ENCODE data around the gene PLEKHH2.
"Not testable (repeated sequence)": the region's sequence is repeated elsewhere in the genome, so short reads cannot be mapped to it uniquely, and the experiment has no call there.

DNA sequence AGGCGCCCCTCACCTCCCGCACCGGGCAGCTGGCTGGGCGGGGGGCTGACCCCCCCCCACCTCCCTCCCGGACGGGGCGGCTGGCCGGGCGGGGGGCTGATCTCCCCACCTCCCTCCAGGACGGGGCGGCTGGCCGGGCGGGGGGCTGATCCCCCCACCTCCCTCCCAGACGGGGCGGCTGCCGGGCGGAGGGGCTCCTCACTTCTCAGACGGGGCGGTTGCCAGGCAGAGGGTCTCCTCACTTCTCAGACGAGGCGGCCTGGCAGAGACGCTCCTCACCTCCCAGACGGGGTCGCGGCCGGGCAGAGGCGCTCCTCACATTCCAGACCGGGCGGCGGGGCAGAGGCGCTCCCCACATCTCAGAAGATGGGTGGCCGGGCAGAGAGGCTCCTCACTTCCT lies 40.7 kb downstream of the PLEKHH2 start:
- TF ChIP-seq, protein P1, sequence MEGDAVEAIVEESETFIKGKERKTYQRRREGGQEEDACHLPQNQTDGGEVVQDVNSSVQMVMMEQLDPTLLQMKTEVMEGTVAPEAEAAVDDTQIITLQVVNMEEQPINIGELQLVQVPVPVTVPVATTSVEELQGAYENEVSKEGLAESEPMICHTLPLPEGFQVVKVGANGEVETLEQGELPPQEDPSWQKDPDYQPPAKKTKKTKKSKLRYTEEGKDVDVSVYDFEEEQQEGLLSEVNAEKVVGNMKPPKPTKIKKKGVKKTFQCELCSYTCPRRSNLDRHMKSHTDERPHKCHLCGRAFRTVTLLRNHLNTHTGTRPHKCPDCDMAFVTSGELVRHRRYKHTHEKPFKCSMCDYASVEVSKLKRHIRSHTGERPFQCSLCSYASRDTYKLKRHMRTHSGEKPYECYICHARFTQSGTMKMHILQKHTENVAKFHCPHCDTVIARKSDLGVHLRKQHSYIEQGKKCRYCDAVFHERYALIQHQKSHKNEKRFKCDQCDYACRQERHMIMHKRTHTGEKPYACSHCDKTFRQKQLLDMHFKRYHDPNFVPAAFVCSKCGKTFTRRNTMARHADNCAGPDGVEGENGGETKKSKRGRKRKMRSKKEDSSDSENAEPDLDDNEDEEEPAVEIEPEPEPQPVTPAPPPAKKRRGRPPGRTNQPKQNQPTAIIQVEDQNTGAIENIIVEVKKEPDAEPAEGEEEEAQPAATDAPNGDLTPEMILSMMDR (IDR thresholded peaks at IDR 0.05; ENCODE audit: low read depth, low read length, poor library complexity, severe bottlenecking): not testable (repeated sequence)
- TF ChIP-seq EZH2phosphoT487 (IDR thresholded peaks at IDR 0.05; ENCODE audit: borderline replicate concordance, low read length): not testable (repeated sequence)
